NOMO-1 treated with dmso at 0.1 percent for 144 hours (cell line): Measurements from ENCODE around the gene AFF4.
"Not testable (repeated sequence)": the region's sequence is repeated elsewhere in the genome, so short reads cannot be mapped to it uniquely, and the experiment has no call there.

Source experiments
- DNase-seq: peaks from one replicate; lab custom pipeline; 2025; ENCODE audit not compliant: unreplicated experiment; lab: John Stamatoyannopoulos, UW

Gene AFF4

DNA sequence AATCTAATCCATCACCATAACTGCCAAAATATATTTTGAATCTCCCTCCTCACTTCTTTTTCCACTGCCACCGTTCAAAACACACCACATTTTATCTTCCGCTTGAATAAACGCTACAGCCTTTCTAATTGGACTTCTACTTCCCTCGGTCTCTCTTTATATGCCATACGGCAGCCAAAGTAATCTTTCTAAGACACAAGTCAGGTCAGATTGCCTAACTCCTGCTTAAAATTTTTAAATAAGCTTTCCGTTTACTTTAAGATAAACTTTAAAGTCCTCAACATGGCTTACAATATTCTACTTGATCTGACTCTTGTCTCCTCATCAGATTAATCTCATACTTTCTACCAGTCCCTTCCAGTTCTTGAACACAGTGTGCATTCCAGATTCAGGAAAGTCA lies 9.7 kb downstream of the AFF4 start:
- no peak for DNase-seq

DNA sequence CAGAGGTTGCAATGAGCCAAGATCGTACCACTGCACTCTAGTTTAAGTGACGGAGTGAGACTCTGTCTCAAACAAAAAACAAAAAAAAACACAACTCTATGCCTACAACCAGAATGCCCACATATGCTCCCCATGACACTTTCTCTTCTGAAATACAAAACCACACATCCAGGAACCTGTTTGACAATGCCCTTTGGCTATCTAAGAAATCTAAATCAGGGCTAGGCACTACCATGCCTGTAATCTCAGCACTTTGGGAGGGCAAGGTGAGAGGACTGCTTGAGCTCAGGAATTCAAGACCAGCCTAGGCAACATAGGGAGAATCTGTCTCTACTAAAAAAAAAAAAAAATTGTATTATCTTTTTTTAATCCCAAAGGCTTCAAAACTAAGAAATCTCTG lies 10.6 kb downstream of the AFF4 start:
- DNase-seq = no peak

DNA sequence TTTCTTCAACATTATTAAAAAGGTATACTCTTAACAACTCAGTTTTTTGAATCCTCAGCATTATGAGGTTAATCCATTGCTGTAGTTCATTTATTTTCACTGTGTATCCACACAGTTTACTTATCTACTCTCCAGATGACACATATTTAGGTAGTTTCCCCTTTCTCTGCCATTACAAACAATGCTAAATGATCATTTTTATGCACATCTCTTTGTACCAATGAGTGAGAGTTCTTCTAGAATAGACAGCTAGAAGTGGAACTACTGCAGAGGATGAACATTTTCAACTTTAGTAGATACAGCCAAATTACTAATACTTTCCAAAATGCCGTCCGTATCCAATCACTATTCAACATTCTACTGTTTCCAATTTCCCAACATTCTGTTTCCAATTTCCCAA lies 11.5 kb downstream of the AFF4 start:
- no peak for DNase-seq

DNA sequence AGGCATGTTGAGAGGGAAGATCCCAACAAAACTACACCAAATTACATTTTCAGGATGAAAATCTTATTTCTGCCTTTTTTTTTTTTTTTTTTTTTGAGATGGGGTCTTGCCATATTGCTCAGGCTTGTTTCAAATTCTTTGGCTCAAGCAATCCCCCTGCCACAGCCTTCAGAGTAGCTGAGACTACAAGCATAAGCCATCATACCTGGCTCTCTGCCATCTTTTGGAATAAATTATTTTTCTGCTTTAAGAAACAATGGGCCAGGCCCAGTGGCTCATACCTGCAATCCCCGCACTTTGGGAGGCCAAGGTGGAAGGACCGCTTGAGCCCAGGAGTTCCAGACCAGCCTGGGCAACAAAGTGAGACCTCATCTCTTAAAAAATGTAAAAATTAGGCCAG lies 14.3 kb downstream of the AFF4 start:
- no peak for DNase-seq

DNA sequence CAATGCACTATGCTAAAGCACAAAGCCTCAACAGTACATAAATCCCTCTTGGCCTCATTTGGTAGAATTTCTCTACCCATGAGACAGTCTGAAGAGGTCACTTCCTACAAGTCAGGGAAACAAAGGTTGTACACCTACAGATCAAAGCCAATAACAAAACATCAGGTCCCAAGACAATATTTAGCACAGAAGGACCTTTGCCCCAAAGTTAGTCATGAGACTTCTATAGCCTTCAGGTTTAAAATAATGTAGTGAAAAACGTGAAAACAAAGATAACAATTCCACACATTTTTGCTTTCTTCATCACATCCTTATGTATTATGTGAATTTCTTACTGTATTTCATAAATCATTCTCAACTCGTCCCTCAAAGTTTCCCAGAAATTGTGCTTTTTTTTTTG lies 15.8 kb downstream of the AFF4 start:
- DNase-seq = no peak

DNA sequence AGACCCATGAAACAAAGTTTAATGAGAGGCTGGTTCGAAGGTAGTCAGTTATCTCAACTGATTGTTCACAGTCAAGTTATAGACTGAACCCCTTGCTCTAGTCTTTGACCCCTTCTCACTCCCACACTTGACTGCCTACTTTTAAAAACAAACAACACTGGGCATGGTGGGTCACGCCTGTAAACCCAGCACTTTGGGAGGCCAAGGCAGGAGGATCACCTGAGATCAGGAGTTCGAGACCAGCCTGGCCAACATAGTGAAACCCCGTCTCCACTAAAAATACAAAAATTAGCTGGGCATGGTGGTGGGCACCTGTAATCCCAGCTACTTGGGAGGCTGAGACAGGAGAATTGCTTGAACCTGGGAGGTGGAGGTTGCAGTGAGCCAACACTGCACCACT lies 18.1 kb downstream of the AFF4 start:
- DNase-seq = not testable (repeated sequence)

DNA sequence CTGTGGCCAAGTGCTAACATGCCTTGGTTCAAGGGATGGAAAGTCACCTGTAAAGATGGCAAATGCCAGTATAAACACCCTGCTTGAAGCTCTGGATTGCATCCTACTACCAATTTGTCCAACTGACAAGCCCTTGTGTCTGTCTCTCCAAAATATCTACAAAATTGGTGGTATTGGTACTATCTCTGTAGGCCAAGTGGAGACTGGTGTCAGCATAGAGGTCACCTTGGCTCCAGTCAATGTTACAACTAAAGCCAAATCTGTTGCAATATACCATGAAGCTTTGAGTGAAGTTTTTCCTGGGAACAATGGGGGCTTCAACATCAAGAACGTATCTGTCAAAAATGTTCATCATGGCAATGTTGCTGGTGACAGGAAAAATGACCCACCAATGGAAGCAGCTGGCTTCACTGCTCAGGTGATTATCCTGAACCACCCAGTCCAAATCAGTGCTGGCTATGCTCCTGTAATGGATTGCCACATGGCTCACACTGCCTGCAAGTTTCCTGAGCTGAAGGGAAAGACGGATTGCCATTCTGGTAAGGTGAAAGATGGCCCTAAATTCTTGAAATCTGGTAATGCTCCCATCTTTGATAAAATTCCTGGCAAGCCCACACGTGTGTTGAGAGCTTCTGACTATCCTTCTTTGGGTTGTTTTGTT lies 19.9 kb downstream of the AFF4 start:
- DNase-seq = no peak

DNA sequence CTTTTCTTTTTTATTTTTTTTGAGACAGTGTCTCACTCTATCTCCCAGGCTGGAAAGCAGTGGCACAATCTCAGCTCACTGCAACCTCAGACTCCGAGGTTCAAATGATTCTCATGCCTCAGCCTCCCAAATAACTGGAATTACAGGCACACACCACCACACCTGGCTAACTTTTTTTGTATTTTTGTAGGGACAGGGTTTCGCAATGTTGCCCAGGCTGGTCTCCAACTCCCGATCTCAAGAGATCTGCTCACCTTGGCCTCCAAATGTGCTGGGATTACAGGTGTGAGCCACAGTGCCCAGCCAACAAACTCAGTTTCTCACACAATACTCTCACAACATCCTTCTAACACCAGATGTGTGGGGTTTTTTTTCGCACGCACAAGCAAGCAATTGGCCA lies 22.1 kb downstream of the AFF4 start:
- DNase-seq = no peak

DNA sequence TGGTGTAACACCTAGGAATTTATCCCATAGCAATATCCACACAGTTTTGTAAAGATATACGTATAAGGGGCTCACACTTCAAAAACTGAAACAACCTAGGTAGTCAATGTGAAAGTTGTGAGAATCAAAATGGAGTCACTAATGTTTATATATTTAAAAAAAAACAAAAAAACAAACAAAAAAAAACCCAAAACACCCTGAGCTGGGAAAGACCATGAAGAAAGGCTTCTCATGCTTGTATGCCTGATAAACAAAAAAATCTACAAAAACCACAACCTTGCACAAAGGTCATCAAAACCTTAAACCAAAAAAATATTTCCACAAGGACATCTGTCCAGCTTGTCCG lies 35.4 kb downstream of the AFF4 start:
- no peak for DNase-seq

DNA sequence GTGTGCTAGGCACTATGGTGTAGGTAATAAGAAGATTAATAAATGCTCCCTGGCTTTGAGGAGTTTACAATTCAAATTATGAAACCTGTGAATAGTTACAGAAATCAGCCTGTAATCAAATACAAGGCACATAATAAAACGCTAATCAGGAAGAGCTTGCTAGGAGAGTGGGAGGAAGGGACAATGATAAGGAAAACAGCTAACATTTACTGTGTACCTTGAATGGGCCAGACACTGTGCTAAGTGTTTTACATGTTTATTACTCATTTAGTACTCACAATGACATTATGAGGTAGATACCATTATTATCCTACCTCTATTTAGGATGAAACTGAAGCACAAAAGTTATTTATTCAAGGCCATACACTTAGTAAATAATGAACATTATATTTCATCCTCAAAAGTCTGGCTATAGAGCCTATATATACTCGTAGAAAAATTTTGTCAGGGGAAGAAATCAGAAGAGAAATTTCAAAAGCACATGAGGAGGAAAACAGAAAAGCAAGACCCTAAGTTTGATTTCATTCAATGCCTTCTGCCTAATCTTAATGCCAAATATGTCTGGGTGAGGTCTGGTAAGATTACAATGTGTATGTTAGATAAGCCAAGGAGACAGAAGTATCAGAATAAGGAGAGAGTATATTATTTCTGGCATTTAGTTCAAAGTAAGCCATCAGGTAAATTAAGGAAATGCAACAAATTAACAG lies 35.9 kb downstream of the AFF4 start:
- no peak for DNase-seq

DNA sequence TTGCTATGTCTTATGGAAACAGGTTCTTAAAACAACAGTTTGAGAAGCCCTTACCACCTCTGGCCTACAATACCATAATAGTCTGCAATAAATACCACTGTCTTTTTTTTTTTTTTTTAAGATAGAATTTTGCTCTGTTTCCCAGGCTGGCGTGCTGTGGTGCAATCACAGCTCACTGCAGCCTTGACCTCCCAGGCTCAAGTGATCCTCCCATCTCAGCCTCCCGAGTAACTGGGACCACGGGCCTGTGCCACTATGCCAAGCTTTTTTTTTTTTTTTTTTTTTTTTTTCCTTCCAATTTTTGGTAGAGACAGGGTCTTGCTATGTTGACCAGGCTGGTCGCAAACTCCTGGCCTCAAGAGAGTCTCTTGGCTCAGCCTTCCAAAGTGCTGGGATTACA lies 37.0 kb downstream of the AFF4 start:
- DNase-seq = no peak

DNA sequence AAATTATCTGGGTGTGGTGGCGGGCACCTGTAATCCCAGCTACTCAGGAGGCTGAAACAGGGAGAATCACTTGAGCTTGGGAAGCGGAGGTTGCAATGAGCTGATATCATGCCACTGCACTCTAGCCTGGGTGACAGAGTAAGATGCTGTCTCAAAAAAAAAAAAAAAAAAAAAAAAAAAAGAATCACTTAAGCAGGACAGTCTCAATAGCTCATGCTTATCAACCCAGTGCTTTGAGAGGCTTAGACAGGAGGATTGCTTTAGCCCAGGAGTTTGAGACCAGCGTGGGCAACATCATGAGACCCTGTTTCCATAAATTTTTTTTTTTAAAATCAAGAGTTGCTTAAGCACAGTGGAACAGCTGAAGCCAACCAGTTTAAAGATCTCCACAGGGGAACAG lies 47.3 kb downstream of the AFF4 start:
- DNase-seq = no peak

DNA sequence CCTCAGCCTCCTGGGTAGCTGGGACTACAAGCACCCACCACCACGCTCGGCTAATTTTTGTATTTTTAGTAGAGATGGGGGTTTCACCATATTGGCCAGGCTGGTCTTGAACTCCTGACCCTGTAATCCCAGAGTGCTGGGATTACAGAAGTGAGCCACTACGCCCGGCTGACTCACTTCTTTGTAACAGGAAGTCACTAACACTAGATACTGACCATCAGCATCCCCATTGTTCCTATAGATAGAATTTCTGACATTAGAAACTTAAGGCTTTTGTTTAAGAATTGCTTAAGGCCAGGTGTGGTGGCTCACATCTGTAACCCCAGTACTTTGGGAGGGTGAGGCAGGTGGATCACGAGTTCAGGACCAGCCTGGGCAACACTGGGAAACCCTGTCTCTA lies 47.8 kb downstream of the AFF4 start:
- no peak for DNase-seq

DNA sequence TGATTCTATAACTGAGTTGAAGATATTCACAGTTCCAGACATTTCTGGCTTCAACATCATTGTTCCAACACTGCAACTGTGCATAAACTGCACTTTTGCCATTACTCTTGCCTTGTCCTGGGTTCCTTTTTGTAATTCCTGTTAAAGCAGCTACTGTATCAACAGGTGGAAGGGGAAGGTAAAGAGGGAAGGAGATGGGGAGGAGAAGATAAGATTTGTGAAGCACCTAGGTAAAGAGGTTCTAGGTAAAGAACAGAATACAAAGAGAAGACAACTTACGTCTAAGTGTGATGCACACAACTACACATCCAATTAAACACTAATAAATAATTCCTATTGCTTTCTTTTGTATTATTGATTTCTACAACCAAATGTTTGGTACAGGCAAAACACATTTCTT lies 53.7 kb downstream of the AFF4 start:
- no peak for DNase-seq

DNA sequence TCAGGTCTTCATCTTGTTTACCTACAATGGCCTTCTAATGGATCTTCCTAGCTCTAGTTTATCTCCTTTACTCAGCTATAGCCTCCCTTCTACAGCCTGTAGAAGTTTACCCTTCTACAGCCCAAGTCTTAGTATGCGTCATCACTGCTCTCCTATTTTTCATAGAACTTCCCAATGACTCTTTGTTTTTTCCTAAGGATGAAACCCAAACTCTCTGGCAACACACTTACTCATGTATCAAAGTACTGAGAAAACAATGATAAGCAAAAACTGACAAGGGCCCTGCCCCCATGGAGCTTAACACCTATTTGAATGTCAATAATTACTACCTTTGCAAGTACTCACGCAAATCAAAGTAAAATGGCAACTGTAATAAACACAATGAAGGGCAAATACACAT lies 56.3 kb downstream of the AFF4 start:
- no peak for DNase-seq

DNA sequence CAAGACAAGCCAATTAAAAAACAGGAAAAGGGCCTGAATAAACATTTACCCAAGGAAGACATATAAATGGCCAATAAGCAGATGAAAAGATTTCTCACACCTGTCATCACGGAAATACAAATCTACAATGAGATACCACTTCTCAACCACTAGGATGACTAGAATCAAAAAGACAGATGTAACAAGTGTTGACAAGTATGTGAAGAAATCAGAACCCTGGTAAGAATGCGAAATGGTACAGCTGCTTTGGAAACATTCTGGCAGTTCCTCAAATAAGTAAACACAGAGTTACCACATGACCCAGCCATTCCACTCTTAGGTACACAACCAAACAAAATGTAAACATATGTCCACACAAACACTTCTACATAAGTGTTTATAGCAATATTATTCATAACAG lies 57.5 kb downstream of the AFF4 start:
- DNase-seq = no peak

DNA sequence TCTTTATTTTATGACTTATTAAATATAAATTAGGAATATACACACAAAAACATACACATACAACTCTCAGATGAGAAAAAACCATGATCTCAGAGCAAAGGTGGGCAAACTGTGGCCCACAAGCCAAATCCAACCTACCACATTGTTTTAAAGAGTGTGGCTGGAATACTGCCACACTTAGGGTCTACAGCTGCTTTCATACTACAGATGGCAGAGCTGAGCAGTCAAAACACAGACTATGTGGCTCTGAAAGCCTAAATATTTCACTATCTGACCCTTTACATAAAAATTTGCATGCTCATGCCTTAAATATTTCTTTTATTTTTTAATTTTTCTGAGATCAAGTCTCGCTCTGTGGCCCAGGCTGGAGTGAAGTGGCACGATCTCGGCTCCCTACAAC lies 61.7 kb downstream of the AFF4 start:
- no peak for DNase-seq

DNA sequence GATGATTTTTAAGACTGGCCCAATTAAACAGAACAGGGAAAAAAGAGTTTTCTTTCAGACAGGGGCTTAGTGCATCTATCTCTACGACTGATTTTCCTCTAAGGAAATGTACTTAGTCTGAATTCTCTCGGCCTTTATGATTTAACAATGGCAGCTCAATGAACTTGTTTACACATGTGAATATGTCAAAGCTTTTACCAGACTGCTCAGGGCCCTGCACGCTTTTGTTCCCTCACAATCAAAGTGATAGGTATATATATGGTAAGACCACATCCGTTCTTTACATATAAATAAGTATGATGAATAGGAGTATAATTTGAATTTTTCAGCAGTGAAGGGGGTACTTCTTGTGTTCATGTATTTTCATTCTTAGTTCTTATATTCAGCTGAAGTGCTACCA lies 62.4 kb downstream of the AFF4 start:
- no peak for DNase-seq

DNA sequence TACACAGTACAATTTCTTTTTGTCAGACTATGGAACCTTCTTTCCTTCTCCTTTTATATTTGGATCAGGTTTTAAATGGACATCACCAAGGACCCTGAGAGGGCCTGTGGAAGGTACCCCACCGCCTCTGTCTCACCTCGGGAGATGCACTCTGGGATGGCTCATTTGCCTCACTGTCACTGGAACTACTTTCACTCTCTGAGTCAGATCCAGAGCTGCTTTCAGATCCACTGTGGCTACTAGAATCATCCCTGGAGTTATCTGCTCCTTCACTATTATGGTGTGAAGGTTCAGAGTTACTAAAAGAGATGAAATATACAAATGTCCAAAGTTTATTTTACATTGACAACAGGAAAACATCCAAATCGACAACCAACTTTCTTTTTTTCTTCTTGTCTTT lies 65.3 kb downstream of the AFF4 start:
- no peak for DNase-seq

DNA sequence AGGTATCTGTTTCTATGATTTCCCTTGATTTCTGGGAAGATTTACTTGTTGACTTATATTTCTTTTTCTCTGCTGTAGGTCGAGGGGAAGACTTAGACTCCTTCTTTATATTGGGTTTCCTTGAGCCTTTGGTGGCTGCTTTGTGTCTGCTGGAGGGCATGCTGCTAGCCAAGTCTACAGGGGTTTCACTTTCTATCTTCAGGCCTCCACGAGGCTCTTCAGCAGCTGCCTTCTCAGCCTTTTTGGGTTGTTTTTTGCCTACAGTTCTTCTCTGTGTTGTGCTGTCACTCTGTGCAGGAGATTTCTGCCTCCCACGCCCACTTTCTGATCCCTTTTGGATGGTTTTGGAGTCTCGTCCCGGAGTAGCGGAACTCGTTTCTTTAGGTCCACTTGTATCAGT lies 66.7 kb downstream of the AFF4 start:
- DNase-seq = no peak

DNA sequence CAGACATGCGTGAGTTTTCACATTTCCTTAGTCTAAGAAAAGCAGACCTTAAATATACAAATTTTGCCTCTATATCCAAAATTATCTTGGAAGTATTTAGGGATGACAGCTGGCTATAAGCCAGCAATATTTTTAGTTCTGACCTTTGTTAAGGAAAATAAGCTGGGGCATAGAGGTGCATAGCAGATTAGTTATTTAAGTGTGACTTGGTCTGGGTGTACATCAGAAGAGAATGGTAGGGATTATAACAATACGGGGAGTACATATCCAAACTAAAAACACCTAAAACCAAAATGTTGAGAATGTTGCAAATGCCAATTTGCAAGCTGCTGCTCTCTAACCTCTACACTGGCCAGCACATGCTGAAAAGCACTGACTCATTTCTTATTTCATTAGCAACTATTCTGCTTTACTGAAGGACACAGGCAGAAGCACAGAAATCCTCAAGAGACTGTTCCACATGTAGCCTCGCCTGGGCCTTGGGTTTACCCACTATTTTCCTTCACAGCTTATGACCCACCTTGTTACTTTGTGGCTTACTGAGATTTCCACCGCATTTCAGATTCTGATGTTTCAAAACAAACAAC lies 67.6 kb downstream of the AFF4 start:
- no peak for DNase-seq

DNA sequence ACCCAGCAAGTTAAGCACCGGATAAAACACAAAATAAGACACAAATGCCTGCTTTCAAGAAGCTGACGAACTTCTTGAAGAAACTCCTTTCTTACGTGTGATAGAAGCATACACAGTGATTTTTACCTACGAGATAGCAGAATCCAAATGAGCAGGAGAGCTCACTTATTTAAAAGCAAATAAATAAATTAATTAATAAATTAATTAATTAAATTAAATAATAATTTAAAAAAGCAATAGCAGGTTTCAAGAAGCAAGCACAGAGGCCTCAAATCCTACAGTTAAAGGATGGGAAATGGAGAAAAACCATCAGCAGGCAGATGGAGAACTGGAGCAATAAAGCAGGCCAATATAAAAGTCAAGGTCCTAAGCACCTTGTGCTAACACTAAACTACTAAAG lies 72.6 kb downstream of the AFF4 start:
- no peak for DNase-seq

DNA sequence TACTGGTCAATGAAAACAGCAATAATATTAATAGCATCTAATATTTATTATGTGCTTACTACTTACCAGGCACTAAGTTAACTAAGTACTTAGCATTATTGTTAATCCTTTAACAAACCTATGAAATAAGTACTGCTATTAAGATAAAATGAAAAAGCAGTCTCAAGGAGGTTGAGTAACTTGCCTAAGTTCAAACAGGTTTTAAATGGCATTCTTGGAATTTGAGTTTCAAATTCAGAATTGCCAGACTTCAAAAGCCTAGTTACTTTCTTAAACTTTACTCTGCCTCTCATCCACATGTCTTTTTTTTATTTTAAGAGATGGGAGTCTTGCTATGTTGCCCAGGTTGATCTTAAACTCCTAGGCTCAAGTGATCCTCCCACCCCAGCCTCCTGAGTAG lies 73.9 kb downstream of the AFF4 start:
- DNase-seq = no peak
